ENCODE results near the gene PAX7. TPM values are rescaled to one million over a fixed set of nuclear protein-coding genes. Genes with fewer than 3 reads are reported as not detected.
"Not testable (repeated sequence)": the region's sequence is repeated elsewhere in the genome, so short reads cannot be mapped to it uniquely, and the experiment has no call there.

PAX7 gene
- total RNA-seq, 1 donor from 2014 or later: 1.4 TPM

GRCh38 chr1:18739897-18740296 lies 109.3 kb downstream of the PAX7 start:
- no peak for DNase-seq (ENCODE audit: low spot score)
- no peak overlapping the region for H3K27ac Mint-ChIP-seq (ENCODE audit: unreplicated experiment)
- no peak for TF ChIP-seq CTCF (IDR thresholded peaks at IDR 0.05; ENCODE audit: unreplicated experiment)

DNA sequence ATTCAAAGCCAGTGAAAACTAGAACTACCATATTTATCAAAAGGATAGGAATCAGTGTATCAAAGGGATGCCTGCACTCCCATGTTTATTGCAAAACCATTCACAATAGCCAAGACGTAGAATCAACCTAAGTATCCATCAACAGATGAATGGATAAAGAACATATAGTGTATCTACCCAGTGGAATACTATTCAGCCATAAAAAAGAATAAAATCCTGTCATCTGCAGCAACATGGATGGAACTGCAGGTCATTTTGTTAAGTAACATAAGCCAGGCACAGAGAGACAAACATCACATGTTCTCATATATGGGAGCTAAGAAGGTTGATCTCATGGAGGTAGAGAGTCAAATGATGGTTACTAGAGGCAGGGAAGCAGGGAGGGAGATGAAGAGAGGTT lies 110.0 kb downstream of the PAX7 start:
- Mint-ChIP-seq H3K27ac (ENCODE audit: unreplicated experiment) (no peak overlapping the region), H3K36me3 (ENCODE audit: low read depth, unreplicated experiment) (peaks cover 3% of the 10 kb centered on the region), H3K9me3 (ENCODE audit: unreplicated experiment) (no peaks in the 10 kb centered on the region), H3K27me3 (ENCODE audit: unreplicated experiment) (peaks cover 6% of the 10 kb centered on the region), H3K4me3 (ENCODE audit: unreplicated experiment) (no peak overlapping the region), H3K4me1 (ENCODE audit: unreplicated experiment) (no peaks in the 10 kb centered on the region)
- no peak for TF ChIP-seq CTCF (IDR thresholded peaks at IDR 0.05; ENCODE audit: unreplicated experiment)
- no peak for DNase-seq (ENCODE audit: low spot score)

More at GRCh38 chr1:18739897-18740296, 109.3 kb downstream of the PAX7 start:
- Mint-ChIP-seq H3K4me1 (ENCODE audit: unreplicated experiment) (no peaks in the 10 kb centered on the region), H3K4me3 (ENCODE audit: unreplicated experiment) (no peak overlapping the region), H3K9me3 (ENCODE audit: unreplicated experiment) (no peaks in the 10 kb centered on the region), H3K27me3 (ENCODE audit: unreplicated experiment) (peaks cover 6% of the 10 kb centered on the region), H3K36me3 (ENCODE audit: low read depth, unreplicated experiment) (peaks cover 3% of the 10 kb centered on the region)

DNA sequence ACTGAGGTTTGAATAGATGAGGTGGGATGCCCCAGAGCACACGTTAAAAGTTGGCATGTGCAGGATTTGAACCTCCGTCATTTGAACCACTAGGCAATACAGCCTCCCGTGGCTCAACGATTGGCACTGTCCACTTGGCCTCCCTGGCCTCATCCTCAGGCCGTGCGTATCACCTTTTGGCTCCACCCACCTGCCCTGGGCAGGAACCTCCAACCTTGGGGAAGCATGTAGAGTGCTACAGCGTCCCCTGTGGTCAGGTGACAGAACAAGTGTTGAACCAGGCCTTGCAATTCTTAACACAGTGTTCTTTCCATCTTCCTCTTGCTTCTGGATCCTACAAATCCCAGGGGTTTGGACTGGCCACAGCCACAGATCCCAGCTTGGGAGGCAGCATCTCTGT lies 112.6 kb downstream of the PAX7 start:
- Mint-ChIP-seq H3K9me3 (ENCODE audit: unreplicated experiment) (no peaks in the 10 kb centered on the region), H3K4me3 (ENCODE audit: unreplicated experiment) (no peak overlapping the region), H3K27me3 (ENCODE audit: unreplicated experiment) (peaks cover 5% of the 10 kb centered on the region), H3K4me1 (ENCODE audit: unreplicated experiment) (no peaks in the 10 kb centered on the region), H3K27ac (ENCODE audit: unreplicated experiment) (no peak overlapping the region), H3K36me3 (ENCODE audit: low read depth, unreplicated experiment) (peaks cover 3% of the 10 kb centered on the region)
- DNase-seq (ENCODE audit: low spot score): no peak
- TF ChIP-seq CTCF (IDR thresholded peaks at IDR 0.05; ENCODE audit: unreplicated experiment): no peak

DNA sequence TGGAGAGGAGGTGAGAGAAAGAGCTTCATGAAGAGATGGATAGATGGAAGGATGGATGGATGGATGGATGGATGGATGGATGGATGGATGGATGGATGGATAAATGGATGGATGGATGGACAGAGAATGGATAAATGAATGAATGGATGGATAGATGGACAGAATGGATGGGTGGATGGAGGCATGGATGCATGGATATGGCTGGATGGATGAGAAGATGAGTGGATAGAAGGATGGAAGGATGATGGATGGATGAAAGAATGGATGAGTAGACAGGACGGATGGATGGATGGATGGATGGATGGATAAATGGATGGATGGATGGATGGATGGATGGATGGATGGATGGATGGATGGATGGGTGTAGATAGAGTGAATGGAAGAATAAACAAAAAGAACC lies 113.7 kb downstream of the PAX7 start:
- not testable (repeated sequence) for H3K36me3 Mint-ChIP-seq (ENCODE audit: low read depth, unreplicated experiment); H3K4me3 Mint-ChIP-seq (ENCODE audit: unreplicated experiment); H3K27me3 Mint-ChIP-seq (ENCODE audit: unreplicated experiment); H3K9me3 Mint-ChIP-seq (ENCODE audit: unreplicated experiment); H3K4me1 Mint-ChIP-seq (ENCODE audit: unreplicated experiment); DNase-seq (ENCODE audit: low spot score)
- H3K27ac Mint-ChIP-seq (ENCODE audit: unreplicated experiment): peak overlapping the region; percentile 16

DNA sequence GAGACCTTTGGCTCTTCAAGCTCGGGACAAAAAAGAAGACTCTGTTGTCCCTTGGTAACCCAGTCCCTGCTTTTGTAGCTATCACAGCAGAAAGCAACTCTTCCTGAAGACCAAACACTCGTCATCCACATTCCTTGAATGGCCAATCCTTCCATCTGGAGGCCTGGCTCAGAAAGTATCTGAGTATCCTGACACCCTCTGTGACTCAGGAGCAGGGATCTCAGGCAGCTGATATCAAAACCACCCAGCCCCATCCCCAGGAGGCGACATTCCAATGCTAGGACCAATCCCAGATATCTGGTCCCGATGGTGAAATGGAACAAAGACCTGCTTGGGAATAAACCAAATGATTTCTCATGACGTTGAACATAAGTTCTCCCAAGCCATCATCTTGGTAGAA lies 116.3 kb downstream of the PAX7 start:
- Mint-ChIP-seq H3K36me3 (ENCODE audit: low read depth, unreplicated experiment) (peaks cover 3% of the 10 kb centered on the region), H3K27me3 (ENCODE audit: unreplicated experiment) (peaks cover 2% of the 10 kb centered on the region), H3K4me3 (ENCODE audit: unreplicated experiment) (no peak overlapping the region), H3K4me1 (ENCODE audit: unreplicated experiment) (no peaks in the 10 kb centered on the region), H3K9me3 (ENCODE audit: unreplicated experiment) (no peaks in the 10 kb centered on the region), H3K27ac (ENCODE audit: unreplicated experiment) (no peak overlapping the region)
- DNase-seq (ENCODE audit: low spot score): no peak
- no peak for TF ChIP-seq CTCF (IDR thresholded peaks at IDR 0.05; ENCODE audit: unreplicated experiment)

- Mint-ChIP-seq H3K36me3 (ENCODE audit: low read depth, unreplicated experiment) (peaks cover 3% of the 10 kb centered on the region), H3K27me3 (ENCODE audit: unreplicated experiment) (peaks cover 2% of the 10 kb centered on the region)
- no peak for DNase-seq (ENCODE audit: low spot score)
Observed at GRCh38 chr1:18747671-18748070, 117.0 kb downstream of the PAX7 start.

More at GRCh38 chr1:18747671-18748070, 117.0 kb downstream of the PAX7 start:
- no peak overlapping the region for H3K27ac Mint-ChIP-seq (ENCODE audit: unreplicated experiment)
- no peaks in the 10 kb centered on the region for H3K9me3 Mint-ChIP-seq (ENCODE audit: unreplicated experiment)
- no peak for TF ChIP-seq CTCF (IDR thresholded peaks at IDR 0.05; ENCODE audit: unreplicated experiment)
- H3K4me3 Mint-ChIP-seq (ENCODE audit: unreplicated experiment): no peak overlapping the region
- H3K4me1 Mint-ChIP-seq (ENCODE audit: unreplicated experiment): no peaks in the 10 kb centered on the region
